NCI-H1048 (cell line): ENCODE results near the gene BARX1.
"Not testable (repeated sequence)": the region's sequence is repeated elsewhere in the genome, so short reads cannot be mapped to it uniquely, and the experiment has no call there.

ENCODE experiments used
- DNase-seq: peaks from one replicate; lab custom pipeline; 2025; lab: John Stamatoyannopoulos, UW

Gene BARX1

GRCh38 chr9:93951655-93952118 is 3.5 kb downstream of the BARX1 start:
- DNase-seq: no peak

- no peak for DNase-seq
These were observed 4.2 kb downstream of the BARX1 start for GRCh38 chr9:93950619-93951601.

- no peak for DNase-seq
These were observed 5.3 kb downstream of the BARX1 start for GRCh38 chr9:93949694-93950449.

GRCh38 chr9:93949073-93949693 is 6.0 kb downstream of the BARX1 start:
- DNase-seq: no peak

- no peak for DNase-seq
These were observed 6.6 kb downstream of the BARX1 start for GRCh38 chr9:93948441-93949072.

GRCh38 chr9:93947409-93948070 is 7.6 kb downstream of the BARX1 start:
- no peak for DNase-seq

- no peak for DNase-seq
These were observed 8.8 kb downstream of the BARX1 start for GRCh38 chr9:93946338-93946712.

- DNase-seq: no peak
These were observed 9.5 kb downstream of the BARX1 start for GRCh38 chr9:93945400-93946337.

GRCh38 chr9:93944011-93944410 is 11.1 kb downstream of the BARX1 start:
- no peak for DNase-seq

- no peak for DNase-seq
These were observed 13.0 kb downstream of the BARX1 start for GRCh38 chr9:93942161-93942560.

GRCh38 chr9:93941493-93941892 is 13.7 kb downstream of the BARX1 start:
- DNase-seq: no peak

- DNase-seq: no peak
These were observed 14.2 kb downstream of the BARX1 start for GRCh38 chr9:93940951-93941350.

GRCh38 chr9:93939589-93939988 is 15.6 kb downstream of the BARX1 start:
- DNase-seq: not testable (repeated sequence)

GRCh38 chr9:93937193-93937592 is 18.0 kb downstream of the BARX1 start:
- no peak for DNase-seq

- DNase-seq: no peak
These were observed 23.2 kb downstream of the BARX1 start for GRCh38 chr9:93931905-93932304.

- DNase-seq: no peak
These were observed 25.1 kb downstream of the BARX1 start for GRCh38 chr9:93930070-93930469.

- no peak for DNase-seq
These were observed 25.9 kb downstream of the BARX1 start for GRCh38 chr9:93929231-93929630.

- DNase-seq: no peak
These were observed 32.6 kb downstream of the BARX1 start for GRCh38 chr9:93922535-93922934.

GRCh38 chr9:93920131-93920800 is 34.9 kb downstream of the BARX1 start:
- no peak for DNase-seq

- no peak for DNase-seq
These were observed 37.1 kb downstream of the BARX1 start for GRCh38 chr9:93918061-93918460.
